MM.1S (cell line): Measurements from ENCODE around the gene RNASET2.

ENCODE experiments used
- DNase-seq: peaks from one replicate; pipeline ENCODE4 v3.0.0-alpha.2; 2015
- H2AFZ ChIP-seq: fragments of 300-600 bp; sonication (generic); 2 replicates; pipeline ENCODE4 v1.6.0; 2016; ENCODE audit warnings: antibody characterized with exemption, low read length
- H3F3A ChIP-seq: fragments of 300-600 bp; sonication (generic); 2 replicates; pipeline ENCODE4 v1.6.1; 2016; ENCODE audit warnings: mild to moderate bottlenecking, antibody characterized with exemption, low read length, moderate library complexity, mixed read lengths; ENCODE audit not compliant: insufficient read depth
- H3K27ac ChIP-seq: fragments of 300-600 bp; sonication (generic); 2 replicates; pipeline ENCODE4 v1.5.1; 2016; ENCODE audit warnings: mild to moderate bottlenecking, low read length
- H3K27me3 ChIP-seq: fragments of 300-600 bp; sonication (generic); replicated peaks from 2 replicates; pipeline ENCODE4 v1.6.0; 2016; ENCODE audit warnings: low read length; ENCODE audit not compliant: insufficient read depth
- H3K36me3 ChIP-seq: fragments of 300-600 bp; sonication (generic); replicated peaks from 2 replicates; pipeline ENCODE4 v1.6.1; 2016; ENCODE audit warnings: mild to moderate bottlenecking, low read length, mixed read lengths; ENCODE audit not compliant: insufficient read depth
- H3K4me1 ChIP-seq: fragments of 300-600 bp; sonication (generic); 2 replicates; pipeline ENCODE4 v1.6.1; 2016; ENCODE audit warnings: low read length, mixed read lengths
- H3K4me2 ChIP-seq: fragments of 300-600 bp; sonication (generic); 2 replicates; pipeline ENCODE4 v1.6.0; 2016; ENCODE audit warnings: low read depth, low read length
- H3K4me3 ChIP-seq: fragments of 300-600 bp; sonication (generic); 2 replicates; pipeline ENCODE4 v1.5.1; 2016; ENCODE audit warnings: low read length, mixed read lengths
- H3K79me2 ChIP-seq: fragments of 300-600 bp; sonication (generic); 2 replicates; pipeline ENCODE4 v1.6.1; 2016; ENCODE audit warnings: mixed run types, low read length, mixed read lengths
- H3K9ac ChIP-seq: fragments of 300-600 bp; sonication (generic); 2 replicates; pipeline ENCODE4 v1.6.1; 2016; ENCODE audit warnings: low read length, mixed read lengths
- H3K9me2 ChIP-seq: fragments of 300-600 bp; sonication (generic); replicated peaks from 2 replicates; pipeline ENCODE4 v1.6.1; 2016; ENCODE audit warnings: mild to moderate bottlenecking, low read length, mixed read lengths; ENCODE audit not compliant: insufficient read depth
- H3K9me3 ChIP-seq: fragments of 300-600 bp; sonication (generic); replicated peaks from 2 replicates; pipeline ENCODE4 v1.6.1; 2016; ENCODE audit warnings: mild to moderate bottlenecking, low read length, mixed read lengths; ENCODE audit not compliant: insufficient read depth
- H4K20me1 ChIP-seq: fragments of 300-600 bp; sonication (generic); 2 replicates; pipeline ENCODE4 v1.6.1; 2016; ENCODE audit warnings: mild to moderate bottlenecking, low read length, moderate library complexity, mixed read lengths; ENCODE audit not compliant: insufficient read depth
- EZH2 ChIP-seq: fragments of 300-600 bp; sonication (generic); optimal IDR thresholded peaks from 2 replicates; pipeline ENCODE3; 2017; ENCODE audit warnings: low read depth, mild to moderate bottlenecking, antibody characterized with exemption, low read length, mixed read lengths
- EZH2phosphoT487 ChIP-seq: fragments of 300-600 bp; sonication (generic); IDR thresholded peaks from 2 replicates; pipeline ENCODE4 v1.6.1; 2018; ENCODE audit warnings: antibody characterized with exemption, low read length
- TF ChIP-seq, protein P1 (sequence below): fragments of 300-600 bp; sonication (generic); IDR thresholded peaks from 2 replicates; pipeline ENCODE4 v1.5.1; 2016; ENCODE audit warnings: antibody characterized with exemption, low read length, mixed read lengths

RNASET2 gene

GRCh38 chr6:166938704-166939103, 17.6 kb downstream of the RNASET2 start:
- Histone ChIP-seq H3K9me2 (no peaks in the 10 kb centered on the region), H3K36me3 (no peaks in the 10 kb centered on the region), H3K4me1 (no peaks in the 10 kb centered on the region), H3K4me3 (no peak overlapping the region), H3F3A (no peaks in the 10 kb centered on the region), H3K79me2 (no peaks in the 10 kb centered on the region), H2AFZ (no peak overlapping the region), H3K9me3 (no peaks in the 10 kb centered on the region), H3K27ac (no peak overlapping the region), H3K27me3 (no peaks in the 10 kb centered on the region), H4K20me1 (no peaks in the 10 kb centered on the region), H3K9ac (no peak overlapping the region), H3K4me2 (no peak overlapping the region)
- TF ChIP-seq EZH2 (no peak), EZH2phosphoT487 (no peak)
- TF ChIP-seq, protein P1, sequence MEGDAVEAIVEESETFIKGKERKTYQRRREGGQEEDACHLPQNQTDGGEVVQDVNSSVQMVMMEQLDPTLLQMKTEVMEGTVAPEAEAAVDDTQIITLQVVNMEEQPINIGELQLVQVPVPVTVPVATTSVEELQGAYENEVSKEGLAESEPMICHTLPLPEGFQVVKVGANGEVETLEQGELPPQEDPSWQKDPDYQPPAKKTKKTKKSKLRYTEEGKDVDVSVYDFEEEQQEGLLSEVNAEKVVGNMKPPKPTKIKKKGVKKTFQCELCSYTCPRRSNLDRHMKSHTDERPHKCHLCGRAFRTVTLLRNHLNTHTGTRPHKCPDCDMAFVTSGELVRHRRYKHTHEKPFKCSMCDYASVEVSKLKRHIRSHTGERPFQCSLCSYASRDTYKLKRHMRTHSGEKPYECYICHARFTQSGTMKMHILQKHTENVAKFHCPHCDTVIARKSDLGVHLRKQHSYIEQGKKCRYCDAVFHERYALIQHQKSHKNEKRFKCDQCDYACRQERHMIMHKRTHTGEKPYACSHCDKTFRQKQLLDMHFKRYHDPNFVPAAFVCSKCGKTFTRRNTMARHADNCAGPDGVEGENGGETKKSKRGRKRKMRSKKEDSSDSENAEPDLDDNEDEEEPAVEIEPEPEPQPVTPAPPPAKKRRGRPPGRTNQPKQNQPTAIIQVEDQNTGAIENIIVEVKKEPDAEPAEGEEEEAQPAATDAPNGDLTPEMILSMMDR = no peak
- DNase-seq = no peak

GRCh38 chr6:166938150-166938549, 18.2 kb downstream of the RNASET2 start:
- Histone ChIP-seq H3K4me3 (no peak overlapping the region), H3K27ac (no peak overlapping the region), H3K9ac (no peak overlapping the region), H3K4me2 (no peak overlapping the region), H3K9me2 (no peaks in the 10 kb centered on the region), H3K27me3 (no peaks in the 10 kb centered on the region), H3K4me1 (no peaks in the 10 kb centered on the region), H3K79me2 (no peaks in the 10 kb centered on the region), H3F3A (no peaks in the 10 kb centered on the region), H4K20me1 (no peaks in the 10 kb centered on the region), H2AFZ (no peak overlapping the region), H3K9me3 (no peaks in the 10 kb centered on the region), H3K36me3 (no peaks in the 10 kb centered on the region)
- no peak for DNase-seq
- TF ChIP-seq, protein P1 = no peak
- TF ChIP-seq EZH2phosphoT487 = no peak
- TF ChIP-seq EZH2 = no peak

DNA sequence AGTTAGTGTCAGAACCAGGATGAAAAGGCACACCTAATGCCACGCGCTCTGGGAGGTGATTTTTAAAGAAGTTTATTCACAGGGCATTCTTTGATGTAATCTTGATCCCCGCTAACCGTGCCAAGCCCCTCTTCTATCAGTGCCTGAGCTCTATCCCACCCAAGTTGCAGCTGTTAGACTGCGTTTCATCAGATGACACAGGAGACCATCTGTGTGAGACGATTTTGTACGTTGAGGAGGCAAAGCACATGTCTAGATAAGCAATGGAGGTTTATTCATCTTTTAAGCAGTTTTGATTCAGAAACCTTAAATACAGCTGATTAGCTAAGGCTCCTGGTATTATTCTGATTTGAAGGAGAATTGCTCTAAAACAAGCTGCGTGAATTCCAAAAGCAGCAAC, 18.6 kb downstream of the RNASET2 start:
- Histone ChIP-seq H3K27me3 (no peaks in the 10 kb centered on the region), H3K4me1 (no peaks in the 10 kb centered on the region), H3K9me3 (no peaks in the 10 kb centered on the region), H3K9me2 (no peaks in the 10 kb centered on the region), H3K36me3 (no peaks in the 10 kb centered on the region), H2AFZ (no peak overlapping the region), H3K9ac (no peak overlapping the region), H3F3A (no peaks in the 10 kb centered on the region), H3K27ac (no peak overlapping the region), H3K79me2 (no peaks in the 10 kb centered on the region), H4K20me1 (no peaks in the 10 kb centered on the region), H3K4me2 (no peak overlapping the region), H3K4me3 (no peak overlapping the region)
- DNase-seq = no peak
- no peak for TF ChIP-seq EZH2phosphoT487

DNA sequence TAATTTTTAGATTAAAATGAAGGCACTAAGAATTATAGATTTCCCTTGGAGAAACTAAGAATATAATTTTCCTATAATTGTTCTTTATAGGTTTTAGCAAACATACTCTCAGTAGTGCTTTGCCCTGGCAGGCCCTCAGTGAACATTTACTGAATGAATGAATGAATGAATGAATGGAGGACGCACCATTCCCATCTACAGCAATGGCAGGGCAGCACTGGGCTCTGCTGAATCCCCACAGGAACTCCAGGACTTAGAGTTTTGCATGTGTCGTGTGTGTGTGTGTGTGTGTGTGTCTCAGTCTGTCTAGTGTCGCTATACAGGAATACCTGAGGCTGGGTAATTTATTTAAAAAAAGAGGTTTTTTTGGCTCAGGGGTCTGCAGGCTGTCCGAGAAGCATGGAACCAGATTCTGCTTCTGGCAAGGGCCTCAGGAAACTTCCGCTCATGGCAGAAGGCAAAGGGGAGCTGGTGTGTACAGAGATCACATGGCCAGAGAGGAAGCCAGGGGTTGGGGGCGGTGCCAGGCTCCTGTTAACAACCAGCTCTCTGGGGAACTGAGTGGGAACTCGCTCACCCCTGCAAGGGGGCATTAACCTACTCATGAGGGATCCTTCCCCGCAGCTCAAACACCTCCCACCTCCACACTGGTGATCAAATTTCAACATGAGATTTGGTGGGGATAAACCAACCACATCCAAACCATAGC, 20.1 kb downstream of the RNASET2 start:
- no peak overlapping the region for H3K4me3 ChIP-seq
- H3K79me2 ChIP-seq = no peaks in the 10 kb centered on the region
- no peaks in the 10 kb centered on the region for H3K27me3 ChIP-seq
- H2AFZ ChIP-seq = no peak overlapping the region
- TF ChIP-seq, protein P1 = no peak
- TF ChIP-seq EZH2 = no peak
- TF ChIP-seq EZH2phosphoT487 = no peak
- H3K9me2 ChIP-seq = no peaks in the 10 kb centered on the region
- no peak overlapping the region for H3K27ac ChIP-seq
- no peak for DNase-seq
- H3K9ac ChIP-seq = no peak overlapping the region
- H4K20me1 ChIP-seq = no peaks in the 10 kb centered on the region
- H3K9me3 ChIP-seq = no peaks in the 10 kb centered on the region
- no peaks in the 10 kb centered on the region for H3K36me3 ChIP-seq
- H3K4me2 ChIP-seq = no peak overlapping the region
- H3F3A ChIP-seq = no peaks in the 10 kb centered on the region
- H3K4me1 ChIP-seq = no peaks in the 10 kb centered on the region
